ENCODE data around the gene PLA2G2D.
A peak's percentile ranks its signal among the peaks of the same experiment; 100 is the strongest.

Gene PLA2G2D

GRCh38 chr1:20160034-20160433, 40.7 kb upstream of the PLA2G2D start:
- DNase-seq (ENCODE audit: low read depth), result no peak
- TF ChIP-seq CTCF (IDR thresholded peaks at IDR 0.05; ENCODE audit: low read depth, low read length, missing control alignments), result no peak
- H3K4me3 ChIP-seq (ENCODE audit: low read depth, low read length), result no peak overlapping the region

- TF ChIP-seq CTCF (IDR thresholded peaks at IDR 0.05; ENCODE audit: low read depth, low read length, missing control alignments), result no peak
- H3K4me3 ChIP-seq (ENCODE audit: low read depth, low read length), result no peak overlapping the region
- DNase-seq (ENCODE audit: low read depth), result no peak
These were observed 39.2 kb upstream of the PLA2G2D start for GRCh38 chr1:20158358-20159070.

GRCh38 chr1:20154301-20154831, 35.0 kb upstream of the PLA2G2D start:
- H3K4me3 ChIP-seq (ENCODE audit: low read depth, low read length), result no peak overlapping the region
- no peak for TF ChIP-seq CTCF (IDR thresholded peaks at IDR 0.05; ENCODE audit: low read depth, low read length, missing control alignments)
- DNase-seq (ENCODE audit: low read depth), result no peak

- H3K4me3 ChIP-seq (ENCODE audit: low read depth, low read length), result no peak overlapping the region
- no peak for DNase-seq (ENCODE audit: low read depth)
- no peak for TF ChIP-seq CTCF (IDR thresholded peaks at IDR 0.05; ENCODE audit: low read depth, low read length, missing control alignments)
These were observed 33.7 kb upstream of the PLA2G2D start for GRCh38 chr1:20153000-20153418.

- no peak for TF ChIP-seq CTCF (IDR thresholded peaks at IDR 0.05; ENCODE audit: low read depth, low read length, missing control alignments)
- no peak overlapping the region for H3K4me3 ChIP-seq (ENCODE audit: low read depth, low read length)
- no peak for DNase-seq (ENCODE audit: low read depth)
These were observed 33.2 kb upstream of the PLA2G2D start for GRCh38 chr1:20152599-20152930.

GRCh38 chr1:20151906-20152598, 32.7 kb upstream of the PLA2G2D start:
- peak; percentile 90 for TF ChIP-seq CTCF (IDR thresholded peaks at IDR 0.05; ENCODE audit: low read depth, low read length, missing control alignments)
- DNase-seq (ENCODE audit: low read depth), result peak; percentile 18
- peak overlapping the region; percentile 48 for H3K4me3 ChIP-seq (ENCODE audit: low read depth, low read length)

All from GM12864 (cell line).